SU-DHL-6 (cell line): ENCODE results near the gene BNC2.

ENCODE experiments used
- H2AFZ ChIP-seq: fragments of 200-600 bp; sonication (generic); 2 replicates; pipeline ENCODE4 v1.6.1; 2014; ENCODE audit warnings: low read depth, mild to moderate bottlenecking, moderate library complexity, mixed read lengths, antibody characterized with exemption, low read length; ENCODE audit not compliant: severe bottlenecking
- H3F3A ChIP-seq: fragments of 200-600 bp; shearing (Covaris generic); 2 replicates; pipeline ENCODE4 v1.6.0; 2016; ENCODE audit warnings: antibody characterized with exemption, mild to moderate bottlenecking; ENCODE audit not compliant: insufficient read depth
- H3K27ac ChIP-seq: fragments of 200-600 bp; sonication (generic); 2 replicates; pipeline ENCODE4 v1.5.1; 2016; ENCODE audit warnings: low read depth, mild to moderate bottlenecking, low read length, moderate library complexity, mixed read lengths
- H3K27me3 ChIP-seq: fragments of 200-600 bp; sonication (generic), shearing (Covaris generic); 2 replicates; pipeline ENCODE4 v1.6.0; 2014; ENCODE audit warnings: mild to moderate bottlenecking, low read length
- H3K36me3 ChIP-seq: fragments of 200-600 bp; sonication (generic); 2 replicates; pipeline ENCODE4 v1.6.1; 2014; ENCODE audit warnings: mild to moderate bottlenecking, low read length, mixed read lengths
- H3K4me2 ChIP-seq: fragments of 300-600, 200-600 bp; shearing (Covaris generic), sonication (generic); 2 replicates; pipeline ENCODE4 v1.6.0; 2014; ENCODE audit warnings: low read length, low read depth, mild to moderate bottlenecking; ENCODE audit not compliant: poor library complexity, severe bottlenecking
- H3K4me3 ChIP-seq: fragments of 200-600 bp; sonication (generic); 2 replicates; pipeline ENCODE4 v1.5.1; 2014; ENCODE audit warnings: antibody characterized with exemption, low read length, mild to moderate bottlenecking, mixed read lengths; ENCODE audit not compliant: insufficient read depth, poor library complexity, severe bottlenecking
- H3K79me2 ChIP-seq: fragments of 200-600 bp; sonication (generic); 2 replicates; pipeline ENCODE4 v1.6.1; 2014; ENCODE audit warnings: mild to moderate bottlenecking, low read length, moderate library complexity; ENCODE audit not compliant: insufficient read depth
- H3K9ac ChIP-seq: fragments of 200-600 bp; sonication (generic); 2 replicates; pipeline ENCODE4 v1.7.0; 2014; ENCODE audit warnings: mild to moderate bottlenecking, low read length
- H3K9me2 ChIP-seq: fragments of 200-600 bp; sonication (generic); replicated peaks from 2 replicates; pipeline ENCODE4 v1.6.1; 2014; ENCODE audit warnings: low read length; ENCODE audit not compliant: insufficient read depth
- H3K9me3 ChIP-seq: fragments of 200-600 bp; sonication (generic); 2 replicates; pipeline ENCODE4 v1.6.1; 2014; ENCODE audit warnings: low read length, mixed read lengths; ENCODE audit not compliant: insufficient read depth
- H4K20me1 ChIP-seq: fragments of 200-600 bp; sonication (generic); 2 replicates; pipeline ENCODE4 v1.6.1; 2014; ENCODE audit warnings: low read depth, mild to moderate bottlenecking, antibody characterized with exemption, low read length, moderate library complexity, mixed read lengths
- EZH2phosphoT487 ChIP-seq: fragments of 200-600 bp; sonication (generic), shearing (Covaris generic); conservative IDR thresholded peaks from 2 replicates; pipeline ENCODE4 v1.6.1; 2018; ENCODE audit warnings: mild to moderate bottlenecking, antibody characterized with exemption, low read length, moderate library complexity, mixed read lengths
- TF ChIP-seq, protein P1 (sequence below): fragments of 200-600 bp; sonication (generic); IDR thresholded peaks from one replicate; pipeline ENCODE4 v1.5.1; 2017; ENCODE audit warnings: antibody characterized with exemption, mild to moderate bottlenecking, low read length, moderate library complexity; ENCODE audit not compliant: insufficient read depth, poor library complexity, severe bottlenecking

The BNC2 gene

DNA sequence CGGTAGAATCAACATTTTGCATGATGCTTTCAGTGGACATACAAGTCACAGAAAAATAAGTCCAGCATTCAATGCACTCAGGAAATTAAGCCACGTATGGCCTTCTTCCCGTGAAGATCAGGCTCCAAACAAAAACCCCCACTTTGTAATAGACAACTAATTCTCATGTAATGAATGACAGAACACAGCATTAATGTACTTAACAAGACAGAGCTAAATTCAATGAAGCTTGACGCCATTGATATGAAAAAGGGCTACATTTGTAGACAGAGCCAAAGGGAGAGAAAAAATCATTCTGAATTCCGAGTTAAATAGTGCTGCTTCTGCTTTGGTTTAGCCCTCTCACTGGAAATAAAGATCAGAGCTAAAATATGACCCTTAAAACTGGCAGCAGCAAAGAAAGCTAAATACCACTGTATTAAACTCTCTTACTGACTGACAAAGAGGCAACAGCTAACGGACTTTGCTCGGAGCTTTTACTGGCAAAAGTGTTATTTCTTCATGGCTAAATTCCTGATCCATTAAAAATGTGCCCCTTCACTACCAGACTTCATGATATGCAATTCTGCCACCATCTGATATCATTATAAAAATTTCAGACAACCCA is 250.5 kb downstream of the BNC2 start:
- Histone ChIP-seq H3K4me3 (no peak overlapping the region), H3K9ac (no peak overlapping the region), H2AFZ (no peak overlapping the region), H3K9me2 (no peaks in the 10 kb centered on the region), H3K9me3 (no peaks in the 10 kb centered on the region), H4K20me1 (no peaks in the 10 kb centered on the region), H3K4me2 (no peak overlapping the region), H3K36me3 (no peaks in the 10 kb centered on the region), H3K27ac (no peak overlapping the region), H3F3A (no peaks in the 10 kb centered on the region), H3K27me3 (no peaks in the 10 kb centered on the region), H3K79me2 (no peaks in the 10 kb centered on the region)
- TF ChIP-seq, protein P1, sequence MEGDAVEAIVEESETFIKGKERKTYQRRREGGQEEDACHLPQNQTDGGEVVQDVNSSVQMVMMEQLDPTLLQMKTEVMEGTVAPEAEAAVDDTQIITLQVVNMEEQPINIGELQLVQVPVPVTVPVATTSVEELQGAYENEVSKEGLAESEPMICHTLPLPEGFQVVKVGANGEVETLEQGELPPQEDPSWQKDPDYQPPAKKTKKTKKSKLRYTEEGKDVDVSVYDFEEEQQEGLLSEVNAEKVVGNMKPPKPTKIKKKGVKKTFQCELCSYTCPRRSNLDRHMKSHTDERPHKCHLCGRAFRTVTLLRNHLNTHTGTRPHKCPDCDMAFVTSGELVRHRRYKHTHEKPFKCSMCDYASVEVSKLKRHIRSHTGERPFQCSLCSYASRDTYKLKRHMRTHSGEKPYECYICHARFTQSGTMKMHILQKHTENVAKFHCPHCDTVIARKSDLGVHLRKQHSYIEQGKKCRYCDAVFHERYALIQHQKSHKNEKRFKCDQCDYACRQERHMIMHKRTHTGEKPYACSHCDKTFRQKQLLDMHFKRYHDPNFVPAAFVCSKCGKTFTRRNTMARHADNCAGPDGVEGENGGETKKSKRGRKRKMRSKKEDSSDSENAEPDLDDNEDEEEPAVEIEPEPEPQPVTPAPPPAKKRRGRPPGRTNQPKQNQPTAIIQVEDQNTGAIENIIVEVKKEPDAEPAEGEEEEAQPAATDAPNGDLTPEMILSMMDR = no peak
- no peak for TF ChIP-seq EZH2phosphoT487

DNA sequence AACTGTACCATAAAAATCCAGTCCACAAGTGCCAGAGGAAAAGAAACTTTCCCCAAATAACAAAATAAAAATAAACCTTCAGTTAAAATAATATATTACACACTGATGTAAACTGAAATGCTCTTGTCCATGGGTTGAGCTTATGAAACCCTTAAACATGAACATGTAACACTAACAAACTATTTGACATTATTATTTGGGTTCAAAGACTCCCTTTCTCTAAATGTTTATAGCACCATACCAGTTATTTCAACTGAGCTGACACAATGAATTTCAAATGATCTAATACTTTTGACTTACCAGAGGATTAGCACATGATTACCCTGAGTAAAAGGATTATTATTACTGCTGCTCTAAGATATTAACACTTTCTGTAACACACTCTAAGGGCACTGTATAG is 251.1 kb downstream of the BNC2 start:
- no peaks in the 10 kb centered on the region for H3F3A ChIP-seq
- no peak overlapping the region for H3K9ac ChIP-seq
- no peaks in the 10 kb centered on the region for H3K36me3 ChIP-seq
- no peaks in the 10 kb centered on the region for H3K79me2 ChIP-seq
- H3K27ac ChIP-seq = no peak overlapping the region
- no peak overlapping the region for H2AFZ ChIP-seq
- no peaks in the 10 kb centered on the region for H3K9me3 ChIP-seq
- H3K4me2 ChIP-seq = no peak overlapping the region
- no peaks in the 10 kb centered on the region for H3K27me3 ChIP-seq
- H4K20me1 ChIP-seq = no peaks in the 10 kb centered on the region
- no peak for TF ChIP-seq EZH2phosphoT487
- TF ChIP-seq, protein P1 = no peak
- H3K4me3 ChIP-seq = no peak overlapping the region
- no peaks in the 10 kb centered on the region for H3K9me2 ChIP-seq

DNA sequence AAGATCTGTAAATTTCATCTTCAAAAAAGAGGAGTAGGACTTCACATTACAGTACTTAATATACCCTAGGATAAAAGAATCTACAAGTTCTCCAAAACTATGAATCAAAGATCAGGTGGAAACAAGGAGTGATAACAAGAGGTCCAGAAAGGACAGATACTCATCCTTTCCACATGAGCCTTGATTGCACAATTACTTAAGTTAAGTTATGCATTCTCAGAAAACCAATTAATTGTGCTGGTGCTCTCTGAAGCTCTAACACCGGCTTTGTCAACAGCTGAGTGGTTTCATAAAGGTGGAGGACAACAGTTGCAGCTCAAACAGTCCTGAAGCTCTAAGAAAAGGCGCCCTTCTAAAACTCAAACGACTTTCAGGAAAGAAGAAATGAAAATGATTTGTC is 251.9 kb downstream of the BNC2 start:
- Histone ChIP-seq H3K4me2 (no peak overlapping the region), H3K4me3 (no peak overlapping the region), H3K9me3 (no peaks in the 10 kb centered on the region), H3K36me3 (no peaks in the 10 kb centered on the region), H4K20me1 (no peaks in the 10 kb centered on the region), H3F3A (no peaks in the 10 kb centered on the region), H3K27ac (no peak overlapping the region), H2AFZ (no peak overlapping the region), H3K79me2 (no peaks in the 10 kb centered on the region), H3K27me3 (no peaks in the 10 kb centered on the region), H3K9me2 (no peaks in the 10 kb centered on the region), H3K9ac (no peak overlapping the region)
- TF ChIP-seq EZH2phosphoT487 = no peak
- TF ChIP-seq, protein P1 = no peak
